Activated naive CD4-positive, alpha-beta T cell treated with anti-CD3 and anti-CD28 coated beads, Interleukin-2, amount 10 ng/mL, durations not matched to agents 7 days and 5 days (primary cell): ENCODE measurements around the gene TMEM144.

Experiments used
- CTCF ChIA-PET: fragments of 350-600 bp; sonication (Branson Sonifier 250); formaldehyde crosslinking; loops from one replicate; lab custom pipeline; 2021; ENCODE audit warnings: antibody characterized with exemption; lab: Charles Lee
- DNase-seq: peaks from one replicate; pipeline ENCODE4 v3.0.0-alpha.2; 2020
- H3K27ac Mint-ChIP-seq: one replicate; pipeline ENCODE4 v1.8.0; 2021; ENCODE audit warnings: mild to moderate bottlenecking, moderate library complexity, mixed read lengths
- H3K27me3 Mint-ChIP-seq: one replicate; pipeline ENCODE4 v1.8.0; 2021; ENCODE audit warnings: mild to moderate bottlenecking, mixed read lengths
- H3K36me3 Mint-ChIP-seq: one replicate; pipeline ENCODE4 v1.8.0; 2021; ENCODE audit warnings: mixed read lengths
- H3K4me1 Mint-ChIP-seq: one replicate; pipeline ENCODE4 v1.8.0; 2021; ENCODE audit warnings: mixed read lengths
- H3K4me3 Mint-ChIP-seq: one replicate; pipeline ENCODE4 v1.8.0; 2021; ENCODE audit warnings: mild to moderate bottlenecking, moderate library complexity, mixed read lengths
- H3K9me3 Mint-ChIP-seq: one replicate; pipeline ENCODE4 v1.8.0; 2021; ENCODE audit warnings: mixed read lengths

Gene TMEM144

DNA sequence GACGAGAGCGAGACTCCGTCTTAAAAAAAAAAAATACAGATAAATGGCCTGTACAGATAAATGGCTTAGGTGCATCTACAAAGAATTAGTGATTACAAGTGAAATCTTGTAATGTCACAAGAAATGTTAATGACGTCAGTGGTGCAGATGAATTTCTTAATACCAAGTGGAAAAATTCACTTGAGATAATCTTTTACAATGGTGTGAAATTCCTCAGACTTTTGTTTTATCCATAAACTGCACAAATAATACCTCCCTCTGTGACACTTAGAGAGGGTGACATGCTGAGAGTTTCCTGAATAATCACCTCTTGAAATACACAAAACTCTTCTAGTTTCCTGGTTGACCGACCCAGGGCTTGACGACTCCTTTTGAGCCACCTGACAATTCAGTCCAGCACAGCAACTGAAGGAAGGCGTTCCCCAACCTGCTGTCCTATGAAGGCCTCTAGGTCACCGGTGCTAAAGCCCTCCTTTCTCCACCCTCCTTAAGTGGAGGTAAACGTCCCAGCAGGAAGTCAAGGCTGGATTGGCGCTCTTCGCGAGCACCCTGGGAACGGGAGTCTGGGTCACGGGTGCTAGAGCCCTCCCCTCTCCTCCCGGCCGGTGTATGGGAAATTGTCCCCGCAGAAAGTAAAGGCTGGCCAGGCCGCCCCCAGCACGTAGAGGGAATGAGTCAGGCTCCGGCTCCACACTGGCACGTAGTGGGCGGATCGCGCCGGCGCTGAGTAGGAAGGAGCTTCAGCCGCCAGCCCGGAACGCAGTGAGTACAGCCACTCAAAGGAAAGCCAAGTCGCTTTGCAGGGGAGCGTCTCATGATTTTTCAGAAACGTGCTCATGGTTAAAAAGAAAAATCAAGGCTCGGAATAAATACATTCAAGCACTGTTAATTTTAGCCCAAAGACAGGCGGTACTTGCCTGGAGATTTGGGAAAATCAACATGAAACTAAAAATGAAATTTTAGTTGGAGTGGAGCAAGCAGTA lies at the start of gene TMEM144:
Gene TMEM144 (plus strand): TSS at position 662 of the 983 bp plus-strand sequence. CDS start 2,182 bp downstream, outside the sequence.
- CTCF ChIA-PET, result interaction anchor here (1.0 kb wide), 1 partner anchor 18 kb away, joined by 3 read pairs; no protein-coding TSS in a partner anchor
- peaks cover 16% of the 10 kb centered on the region for H3K27me3 Mint-ChIP-seq
- DNase-seq, result peak; percentile 48
- no peak within 1 kb of the TSS for H3K27ac Mint-ChIP-seq
- no peaks in the 10 kb centered on the region for H3K36me3 Mint-ChIP-seq
- peaks cover 19% of the 10 kb centered on the region for H3K4me1 Mint-ChIP-seq
- peak within 1 kb of the TSS; percentile 58 for H3K4me3 Mint-ChIP-seq
- H3K9me3 Mint-ChIP-seq, result no peaks in the 10 kb centered on the region

DNA sequence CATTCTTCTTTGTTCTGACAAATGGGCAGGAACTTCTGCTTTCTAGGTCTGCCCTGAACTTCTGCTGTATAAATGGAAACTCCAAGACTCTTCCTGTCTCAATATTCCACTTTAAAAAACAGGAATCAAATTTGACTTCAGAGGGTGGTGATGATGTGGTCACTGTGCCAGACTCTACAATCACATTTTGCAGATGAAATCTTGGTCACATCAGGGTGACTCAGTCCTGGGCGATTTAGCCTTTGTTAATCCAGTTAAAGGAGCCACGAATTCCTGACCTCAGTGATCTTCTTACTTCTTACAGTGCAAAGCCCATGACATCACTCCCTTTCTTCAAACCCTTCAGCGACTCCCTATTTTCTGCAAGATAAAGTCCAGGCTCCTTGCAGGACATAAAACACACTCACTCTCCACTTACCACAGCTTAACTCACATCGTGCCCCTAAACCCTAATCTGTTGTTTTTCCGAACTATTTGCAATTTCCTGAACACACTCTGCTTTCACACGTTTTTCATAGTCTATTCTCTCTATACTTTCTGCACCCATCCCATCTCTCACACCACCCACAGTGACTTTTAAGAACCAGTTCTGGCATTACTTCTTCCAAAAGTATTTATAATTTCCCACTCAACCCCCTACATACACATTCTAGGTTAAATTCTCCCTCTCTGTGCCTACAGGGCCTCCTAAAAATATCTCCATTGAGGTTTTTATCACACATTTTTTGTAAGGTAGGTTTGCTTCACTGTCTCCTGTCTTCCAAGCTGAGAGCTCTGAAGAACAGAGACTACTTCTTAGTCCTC lies 48.5 kb upstream of the TMEM144 start:
- Mint-ChIP-seq H3K27me3 (no peaks in the 10 kb centered on the region), H3K4me1 (no peaks in the 10 kb centered on the region), H3K27ac (no peak overlapping the region), H3K9me3 (no peaks in the 10 kb centered on the region), H3K36me3 (no peaks in the 10 kb centered on the region), H3K4me3 (no peak overlapping the region)
- CTCF ChIA-PET, result interaction anchor here (2.1 kb wide), 1 partner anchor 9 kb away, joined by 5 read pairs; no protein-coding TSS in a partner anchor
- DNase-seq, result no peak

DNA sequence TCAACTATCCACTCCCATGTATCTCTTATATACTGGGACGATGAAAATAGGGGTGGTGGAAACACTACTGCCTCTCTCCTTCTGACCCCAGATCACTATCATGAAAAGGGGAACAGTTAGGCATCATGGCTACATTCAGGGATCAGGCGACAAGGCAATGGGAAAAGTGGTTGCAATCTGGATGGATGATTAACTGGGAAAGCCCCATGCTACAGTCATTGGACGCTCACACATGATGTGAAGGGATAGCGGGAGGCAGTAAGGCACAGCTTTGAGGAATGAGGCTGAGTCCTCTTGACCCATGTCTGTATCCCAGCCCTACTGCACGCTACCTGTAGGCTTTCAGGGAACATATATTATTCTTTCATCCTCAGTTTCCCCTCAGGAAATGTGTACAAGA lies 47.7 kb upstream of the TMEM144 start:
- Mint-ChIP-seq H3K9me3 (no peaks in the 10 kb centered on the region), H3K36me3 (no peaks in the 10 kb centered on the region), H3K27me3 (no peaks in the 10 kb centered on the region), H3K4me3 (no peak overlapping the region), H3K27ac (no peak overlapping the region), H3K4me1 (no peaks in the 10 kb centered on the region)
- DNase-seq, result no peak
- CTCF ChIA-PET, result no interaction called here

DNA sequence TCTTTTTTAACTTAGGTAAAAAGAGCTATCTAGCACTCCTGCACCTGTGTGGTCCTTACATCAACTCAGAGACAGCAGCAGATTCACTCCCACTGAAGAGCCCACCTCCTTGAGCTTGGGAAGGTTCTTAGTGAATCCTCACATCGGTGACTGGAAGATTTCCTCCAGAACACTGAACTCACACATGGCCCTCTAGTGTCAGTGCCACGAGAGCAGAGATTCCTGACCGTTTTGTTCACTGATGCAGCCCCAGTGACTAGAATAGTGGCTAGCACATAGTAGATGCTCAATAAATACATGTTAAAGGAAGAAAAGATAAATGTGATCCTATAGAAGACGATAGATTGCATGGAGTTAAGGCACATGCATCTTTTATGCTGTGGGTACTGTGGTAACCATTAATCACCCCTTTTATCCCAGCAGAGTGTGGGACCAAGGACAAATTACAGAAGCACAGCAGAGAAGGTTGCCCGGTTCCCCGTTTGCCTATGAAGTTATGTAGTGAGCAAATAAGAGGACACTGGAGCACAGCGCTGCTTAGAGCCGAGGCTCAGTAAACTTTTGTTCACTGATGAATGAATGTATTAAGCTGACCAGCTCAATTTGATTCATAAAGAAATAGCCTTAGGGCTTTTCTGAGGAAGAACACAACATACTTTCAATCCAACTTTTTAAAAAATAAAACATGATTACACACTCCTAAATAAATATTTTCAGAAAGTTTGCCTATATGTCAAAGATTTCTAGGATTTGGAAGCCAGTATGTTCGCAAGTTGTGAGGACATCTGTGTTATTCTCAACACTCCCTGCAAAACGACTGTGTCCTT lies 46.1 kb upstream of the TMEM144 start:
- H3K27me3 Mint-ChIP-seq, result no peaks in the 10 kb centered on the region
- H3K9me3 Mint-ChIP-seq, result no peaks in the 10 kb centered on the region
- H3K4me1 Mint-ChIP-seq, result no peaks in the 10 kb centered on the region
- H3K27ac Mint-ChIP-seq, result no peak overlapping the region
- H3K4me3 Mint-ChIP-seq, result no peak overlapping the region
- DNase-seq, result no peak
- CTCF ChIA-PET, result interaction anchor here (0.6 to 0.8 kb wide), 2 partner anchors 110 to 346 kb away, joined by 3 to 4 read pairs; no protein-coding TSS in a partner anchor
- no peaks in the 10 kb centered on the region for H3K36me3 Mint-ChIP-seq

DNA sequence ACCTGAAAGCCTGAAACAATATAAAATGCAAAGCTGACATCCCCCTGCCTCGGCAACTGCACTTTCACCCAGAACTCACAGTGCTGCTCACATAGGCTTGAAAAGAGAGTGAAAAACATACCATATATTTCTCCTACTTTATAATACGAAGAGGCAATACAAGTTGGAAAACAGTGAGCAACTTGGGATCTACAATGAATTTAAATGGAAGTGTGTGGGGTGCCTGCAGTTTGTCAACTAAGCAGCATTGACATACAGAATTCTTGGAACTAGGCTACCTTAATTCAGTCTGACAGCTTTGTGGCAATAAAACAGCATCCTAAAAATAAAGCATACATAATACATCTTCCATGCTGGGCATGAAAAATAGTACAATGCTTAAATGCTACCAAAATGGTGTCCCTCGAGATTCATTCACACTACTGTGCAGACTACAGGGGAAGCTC lies 45.5 kb upstream of the TMEM144 start:
- Mint-ChIP-seq H3K27ac (no peak overlapping the region), H3K36me3 (no peaks in the 10 kb centered on the region), H3K4me1 (no peaks in the 10 kb centered on the region), H3K4me3 (no peak overlapping the region), H3K27me3 (peaks cover 2% of the 10 kb centered on the region), H3K9me3 (no peaks in the 10 kb centered on the region)
- CTCF ChIA-PET, result interaction anchor here (0.6 kb wide), 1 partner anchor 345 kb away, joined by 3 read pairs; no protein-coding TSS in a partner anchor
- no peak for DNase-seq

DNA sequence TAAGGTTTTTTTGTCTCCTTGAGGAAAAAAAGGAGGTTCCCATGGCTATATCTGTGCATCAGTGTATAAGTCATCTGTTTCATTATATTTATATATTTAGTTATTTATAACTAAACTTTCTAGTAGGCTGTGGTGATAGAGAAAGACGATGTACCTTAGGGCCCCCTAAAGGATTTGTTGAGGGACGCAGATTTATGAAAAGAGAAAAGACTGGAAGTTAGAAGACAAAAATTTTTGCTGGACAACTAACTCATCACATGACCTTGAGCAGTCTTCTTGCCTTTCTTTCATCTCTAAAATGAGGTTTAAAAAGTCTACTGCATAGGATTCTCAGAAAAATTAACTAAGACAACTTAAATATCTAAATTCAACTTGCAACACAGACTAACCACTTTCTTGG lies 43.6 kb upstream of the TMEM144 start:
- CTCF ChIA-PET, result no interaction called here
- no peak overlapping the region for H3K4me3 Mint-ChIP-seq
- no peak for DNase-seq
- H3K36me3 Mint-ChIP-seq, result no peaks in the 10 kb centered on the region
- H3K4me1 Mint-ChIP-seq, result no peaks in the 10 kb centered on the region
- peaks cover 20% of the 10 kb centered on the region for H3K27me3 Mint-ChIP-seq
- H3K27ac Mint-ChIP-seq, result no peak overlapping the region
- no peaks in the 10 kb centered on the region for H3K9me3 Mint-ChIP-seq

DNA sequence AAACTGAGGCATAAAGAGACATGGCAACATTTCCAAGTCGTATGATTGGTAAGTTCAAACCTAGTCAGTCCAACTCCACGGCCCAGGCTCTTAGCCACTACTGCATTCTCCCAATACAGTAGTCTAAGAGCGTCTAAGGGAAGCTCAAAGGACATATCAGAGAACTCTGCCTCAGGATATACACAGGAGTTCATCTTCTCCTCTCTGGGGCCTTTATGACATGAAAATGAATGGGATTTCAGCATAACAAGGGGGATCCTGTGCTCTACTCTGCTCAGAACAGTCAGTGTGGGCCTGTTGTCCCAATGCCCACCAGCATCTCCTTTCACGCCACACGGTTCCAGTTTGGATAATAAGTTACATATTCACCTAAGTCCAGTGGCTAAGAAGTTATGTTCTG lies 41.7 kb upstream of the TMEM144 start:
- H3K4me1 Mint-ChIP-seq, result no peaks in the 10 kb centered on the region
- no peaks in the 10 kb centered on the region for H3K36me3 Mint-ChIP-seq
- no peaks in the 10 kb centered on the region for H3K9me3 Mint-ChIP-seq
- H3K27me3 Mint-ChIP-seq, result peaks cover 32% of the 10 kb centered on the region
- no peak overlapping the region for H3K4me3 Mint-ChIP-seq
- no peak for DNase-seq
- CTCF ChIA-PET, result interaction anchor here (1.1 kb wide), 1 partner anchor 86 kb away, joined by 3 read pairs; no protein-coding TSS in a partner anchor
- H3K27ac Mint-ChIP-seq, result no peak overlapping the region

DNA sequence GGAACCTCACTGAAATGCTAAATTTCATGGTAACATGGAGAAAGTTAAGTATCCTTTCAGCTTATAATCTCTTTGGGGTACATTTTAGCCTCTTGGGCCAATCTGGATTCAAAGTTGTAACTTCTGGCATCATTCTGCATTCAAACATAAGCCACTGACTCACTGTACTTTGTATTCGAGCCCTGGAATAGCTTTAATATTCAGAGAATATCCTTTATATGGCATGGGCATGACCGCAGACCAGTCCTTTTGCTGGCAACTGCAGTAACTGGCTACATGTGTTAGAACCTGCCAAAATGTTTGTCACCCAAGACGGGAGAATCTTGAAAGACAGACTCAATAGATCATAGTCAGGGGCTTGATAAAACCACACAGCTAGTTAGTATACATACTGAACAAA lies 40.8 kb upstream of the TMEM144 start:
- no peaks in the 10 kb centered on the region for H3K36me3 Mint-ChIP-seq
- peaks cover 33% of the 10 kb centered on the region for H3K27me3 Mint-ChIP-seq
- CTCF ChIA-PET, result interaction anchor here (1.1 kb wide), 1 partner anchor 85 kb away, joined by 3 read pairs; no protein-coding TSS in a partner anchor
- no peaks in the 10 kb centered on the region for H3K4me1 Mint-ChIP-seq
- DNase-seq, result no peak
- H3K27ac Mint-ChIP-seq, result no peak overlapping the region
- no peak overlapping the region for H3K4me3 Mint-ChIP-seq
- no peaks in the 10 kb centered on the region for H3K9me3 Mint-ChIP-seq

DNA sequence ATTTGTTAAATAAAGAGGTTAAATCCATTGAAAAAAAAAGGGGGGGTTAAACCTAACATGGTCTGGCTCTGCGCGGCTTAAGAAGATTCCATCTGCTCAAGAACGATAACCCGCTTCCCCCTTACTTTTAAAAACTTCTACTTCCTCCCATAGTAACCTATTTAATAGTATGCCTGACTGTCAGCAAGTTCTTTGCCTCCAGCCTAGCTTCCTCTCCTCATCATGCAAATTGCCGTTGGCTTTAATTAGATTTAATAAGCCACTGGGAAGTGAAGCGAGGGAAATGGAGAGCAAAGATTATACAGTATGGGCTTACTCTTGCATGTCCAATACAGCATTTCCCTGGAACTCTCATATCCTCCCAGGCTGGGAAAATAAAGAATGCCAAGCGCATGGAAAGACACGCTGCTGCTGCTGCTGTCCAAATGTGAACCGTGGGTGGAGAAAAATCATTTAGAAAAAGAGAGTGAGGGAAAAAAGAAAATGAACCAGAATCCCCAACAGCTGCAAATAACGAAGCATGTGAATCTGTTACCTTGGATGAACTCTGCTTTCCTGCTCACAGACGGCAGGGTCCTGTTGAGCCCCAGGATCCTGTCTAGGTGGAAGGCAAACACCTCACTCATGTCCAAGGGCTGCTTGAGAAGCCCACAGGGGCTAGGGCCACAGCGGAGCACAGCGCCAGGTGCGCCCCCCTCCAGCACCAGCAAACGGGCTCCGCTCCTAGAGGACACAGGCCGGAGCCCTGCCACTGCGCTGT lies 40.2 kb upstream of the TMEM144 start:
- Mint-ChIP-seq H3K27ac (no peak overlapping the region), H3K36me3 (no peaks in the 10 kb centered on the region), H3K4me1 (no peaks in the 10 kb centered on the region), H3K27me3 (peaks cover 38% of the 10 kb centered on the region), H3K4me3 (no peak overlapping the region), H3K9me3 (no peaks in the 10 kb centered on the region)
- DNase-seq, result no peak
- CTCF ChIA-PET, result interaction anchor here (1.1 to 1.5 kb wide), 5 partner anchors 9 to 177 kb away, joined by 3 to 5 read pairs (median 4); no protein-coding TSS in a partner anchor

DNA sequence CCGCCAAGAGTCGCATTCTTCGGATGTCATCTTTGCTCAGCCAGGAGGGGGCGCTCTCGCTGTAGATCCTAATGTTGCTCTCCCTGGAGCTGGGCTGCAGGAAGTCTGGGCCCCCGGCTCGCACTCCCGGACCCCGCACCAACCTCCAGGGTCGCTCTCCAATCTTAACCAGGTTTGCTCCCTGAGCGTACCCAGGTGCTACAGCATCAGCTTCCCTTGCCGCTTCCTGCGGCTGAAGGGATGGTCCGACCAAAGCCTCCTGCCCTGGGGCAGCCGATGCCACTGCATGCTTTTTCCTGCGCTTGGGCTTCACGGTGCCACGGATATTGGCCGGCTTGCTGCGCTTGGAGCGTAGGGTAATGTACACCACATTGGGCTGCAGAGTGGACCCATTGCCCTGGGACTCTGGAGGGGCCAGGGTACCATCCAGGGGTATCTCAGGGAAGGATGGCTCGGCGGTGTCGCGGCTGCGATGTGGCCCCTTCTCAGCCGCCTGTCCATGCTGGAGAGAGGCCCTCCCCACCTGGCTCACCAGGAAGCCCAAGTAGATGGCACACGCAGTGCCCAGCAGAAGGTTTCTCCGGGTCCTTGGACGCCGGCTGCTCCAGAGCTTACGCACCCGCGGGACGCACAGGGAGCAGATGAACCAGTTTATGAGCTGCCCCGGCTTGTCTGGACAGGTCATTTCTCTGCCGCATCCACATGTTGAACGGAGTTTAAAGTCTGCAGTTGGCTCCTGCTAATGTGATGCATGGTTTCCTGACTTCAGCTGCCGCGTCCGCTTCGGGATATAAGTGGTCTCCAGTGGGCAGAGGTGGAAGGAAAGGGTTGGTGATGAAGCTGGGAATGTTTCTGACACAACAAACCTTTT lies 39.4 kb upstream of the TMEM144 start:
- CTCF ChIA-PET, result interaction anchor here (0.6 to 1.5 kb wide), 7 partner anchors 10 to 936 kb away, joined by 3 to 6 read pairs (median 4); no protein-coding TSS in a partner anchor
- Mint-ChIP-seq H3K27ac (no peak overlapping the region), H3K36me3 (no peaks in the 10 kb centered on the region), H3K9me3 (no peaks in the 10 kb centered on the region), H3K27me3 (peaks cover 38% of the 10 kb centered on the region), H3K4me1 (no peaks in the 10 kb centered on the region), H3K4me3 (no peak overlapping the region)
- DNase-seq, result peak; percentile 40

DNA sequence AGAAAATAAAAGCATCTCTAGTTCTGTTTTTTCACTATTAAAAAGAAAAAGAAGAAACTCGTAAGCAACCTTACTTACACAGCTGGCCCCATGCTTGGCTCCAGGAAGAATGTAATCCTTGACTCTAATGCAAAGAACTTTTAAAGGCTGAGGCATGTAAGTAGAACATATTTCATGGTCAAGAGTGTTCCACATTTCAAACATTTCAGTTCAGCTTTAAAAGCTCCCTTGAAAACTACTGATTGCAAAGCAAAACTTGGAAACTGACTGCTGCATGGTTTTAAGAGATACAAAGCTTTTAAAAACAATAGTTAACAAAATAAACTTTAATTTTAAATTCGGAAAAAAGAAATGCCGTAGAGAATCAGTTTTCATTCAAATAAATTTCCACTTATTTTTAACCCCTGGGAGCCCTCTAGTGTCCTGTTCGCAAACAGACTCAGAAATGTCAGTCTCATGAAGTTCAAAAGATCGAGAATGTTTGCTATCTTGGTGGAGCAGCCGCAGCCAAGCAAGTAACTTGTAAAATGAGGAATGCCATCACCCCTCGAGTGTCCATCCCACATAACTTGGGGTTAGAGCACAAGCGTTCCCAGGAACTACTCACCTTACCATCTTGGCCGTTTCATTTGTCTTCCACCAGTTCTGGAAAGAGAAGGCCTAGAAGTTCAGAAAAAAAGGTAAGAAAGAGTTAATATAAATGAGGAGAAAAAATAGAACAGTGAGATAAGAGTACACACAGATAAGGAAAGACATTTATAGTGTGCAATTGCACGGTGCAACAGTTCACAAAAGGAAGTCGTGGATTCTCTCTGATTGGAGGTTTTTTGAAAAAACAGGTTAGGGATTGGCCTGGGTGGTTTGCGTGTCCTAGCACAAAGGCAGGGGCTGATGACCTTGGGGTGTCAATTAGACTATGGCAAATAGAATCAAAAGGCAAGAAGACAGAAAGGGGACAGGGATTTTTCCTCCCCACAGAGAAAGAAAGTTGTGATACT lies 37.7 kb upstream of the TMEM144 start, which contains the start of gene GASK1B:
Gene GASK1B (minus strand): TSS at position 765 of the 998 bp plus-strand sequence. CDS start 1,650 bp downstream, outside the sequence.
- H3K36me3 Mint-ChIP-seq, result no peaks in the 10 kb centered on the region
- no peaks in the 10 kb centered on the region for H3K9me3 Mint-ChIP-seq
- CTCF ChIA-PET, result interaction anchor here (1.1 to 1.4 kb wide), 2 partner anchors 21 to 25 kb away, joined by 3 to 6 read pairs; no protein-coding TSS in a partner anchor
- H3K27ac Mint-ChIP-seq, result no peak within 1 kb of the TSS
- DNase-seq, result no peak
- H3K4me3 Mint-ChIP-seq, result no peak within 1 kb of the TSS
- H3K27me3 Mint-ChIP-seq, result peaks cover 38% of the 10 kb centered on the region
- H3K4me1 Mint-ChIP-seq, result no peaks in the 10 kb centered on the region
